ENCODE results near the gene SETD1A.

- TF ChIP-seq EP300 (IDR thresholded peaks at IDR 0.05; ENCODE audit: borderline replicate concordance in 1 of 2, low read depth in 2 of 2, low read length in 2 of 2) (no peak), POLR2AphosphoS5 (IDR thresholded peaks at IDR 0.05; ENCODE audit: low read depth, low read length) (no peak), CTCF (IDR thresholded peaks at IDR 0.05; ENCODE audit: control extremely low read depth in 1 of 3, insufficient read depth in 1 of 3, low read depth in 1 of 3, low read length in 3 of 3) (no peak), RAD21 (IDR thresholded peaks at IDR 0.05 in 1 of 2, conservative IDR thresholded peaks at IDR 0.05 in 1 of 2; ENCODE audit: low read depth in 2 of 2, low read length in 2 of 2) (no peak), CHD7 (IDR thresholded peaks at IDR 0.05; ENCODE audit: insufficient replicate concordance, low read length) (no peak), POLR2A (IDR thresholded peaks at IDR 0.05; ENCODE audit: control extremely low read depth in 1 of 2, low read depth in 2 of 2, low read length in 2 of 2) (no peak), GTF2F1 (IDR thresholded peaks at IDR 0.05; ENCODE audit: borderline replicate concordance, low read depth, low read length) (no peak), ZNF274 (IDR thresholded peaks at IDR 0.05; ENCODE audit: borderline replicate concordance, extremely low read depth, low read length) (no peak), JUN (IDR thresholded peaks at IDR 0.05; ENCODE audit: low read depth, low read length) (no peak)
These were observed 50.6 kb downstream of the SETD1A start for GRCh38 chr16:31008149-31008548.

Measured in H1 (cell line).